ENCODE measurements around the gene REXO1. TPM values are rescaled to one million over a fixed set of nuclear protein-coding genes. Genes with fewer than 3 reads are reported as not detected.
"Not testable (repeated sequence)": the region's sequence is repeated elsewhere in the genome, so short reads cannot be mapped to it uniquely, and the experiment has no call there.

The REXO1 gene
- total RNA-seq: 10 to 100 TPM; 53.1 to 54.2 TPM

GRCh38 chr19:1848399-1849131 lies at the start of gene REXO1:
TSS of gene REXO1 (minus strand) at chr19:1848483. CDS start at chr19:1848358, 125 bp downstream.
- H3K4me3 Mint-ChIP-seq: peak within 1 kb of the TSS; percentile 92
- peak; percentile 95 for DNase-seq
- H3K27me3 Mint-ChIP-seq: no peaks in the 10 kb centered on the region
- peaks cover 46% of the 10 kb centered on the region for H3K4me1 Mint-ChIP-seq
- no peaks in the 10 kb centered on the region for H3K9me3 Mint-ChIP-seq
- H3K36me3 Mint-ChIP-seq: peaks cover 15% of the 10 kb centered on the region
- peak within 1 kb of the TSS; percentile 94 for H3K27ac Mint-ChIP-seq

- Mint-ChIP-seq H3K9me3 (no peaks in the 10 kb centered on the region), H3K36me3 (no peaks in the 10 kb centered on the region), H3K4me3 (peak overlapping the region; percentile 82), H3K27ac (peak overlapping the region; percentile 97), H3K27me3 (no peaks in the 10 kb centered on the region), H3K4me1 (peaks cover 28% of the 10 kb centered on the region)
- no peak for DNase-seq
Measured at GRCh38 chr19:1896508-1896907, 48.2 kb upstream of the REXO1 start.

GRCh38 chr19:1893791-1894190 lies 45.5 kb upstream of the REXO1 start:
- no peak for DNase-seq
- Mint-ChIP-seq H3K36me3 (no peaks in the 10 kb centered on the region), H3K4me1 (peaks cover 28% of the 10 kb centered on the region), H3K27ac (no peak overlapping the region), H3K4me3 (no peak overlapping the region), H3K27me3 (no peaks in the 10 kb centered on the region), H3K9me3 (no peaks in the 10 kb centered on the region)

GRCh38 chr19:1889907-1890306 lies 41.6 kb upstream of the REXO1 start:
- no peak for DNase-seq
- Mint-ChIP-seq H3K27me3 (no peaks in the 10 kb centered on the region), H3K9me3 (no peaks in the 10 kb centered on the region), H3K4me3 (no peak overlapping the region), H3K4me1 (peaks cover 2% of the 10 kb centered on the region), H3K27ac (peak overlapping the region; percentile 1), H3K36me3 (no peaks in the 10 kb centered on the region)

- Mint-ChIP-seq H3K4me3 (no peak overlapping the region), H3K36me3 (peaks cover 13% of the 10 kb centered on the region), H3K27me3 (no peaks in the 10 kb centered on the region), H3K9me3 (no peaks in the 10 kb centered on the region), H3K27ac (no peak overlapping the region), H3K4me1 (peaks cover 7% of the 10 kb centered on the region)
- DNase-seq: no peak
Measured at GRCh38 chr19:1888385-1888784, 40.1 kb upstream of the REXO1 start.

GRCh38 chr19:1886360-1886759 lies 38.1 kb upstream of the REXO1 start:
- not testable (repeated sequence) for H3K4me3 Mint-ChIP-seq, H3K27ac Mint-ChIP-seq, H3K27me3 Mint-ChIP-seq, DNase-seq, H3K9me3 Mint-ChIP-seq
- peaks cover 22% of the 10 kb centered on the region for H3K36me3 Mint-ChIP-seq
- H3K4me1 Mint-ChIP-seq: peaks cover 18% of the 10 kb centered on the region

- H3K27me3 Mint-ChIP-seq, H3K9me3 Mint-ChIP-seq: not testable (repeated sequence)
- H3K4me1 Mint-ChIP-seq: peaks cover 19% of the 10 kb centered on the region
- peaks cover 22% of the 10 kb centered on the region for H3K36me3 Mint-ChIP-seq
- peak; percentile 95 for DNase-seq
- H3K4me3 Mint-ChIP-seq: peak within 1 kb of the TSS; percentile 97
- peak within 1 kb of the TSS; percentile 94 for H3K27ac Mint-ChIP-seq
Measured at GRCh38 chr19:1885398-1886119, 37.3 kb upstream of the REXO1 start, which contains the start of gene ABHD17A. TSS of gene ABHD17A (minus strand) at chr19:1885496. CDS start at chr19:1881566, 3,930 bp downstream.

- Mint-ChIP-seq H3K9me3 (no peaks in the 10 kb centered on the region), H3K27me3 (no peaks in the 10 kb centered on the region), H3K27ac (peak overlapping the region; percentile 94), H3K4me1 (peaks cover 21% of the 10 kb centered on the region), H3K4me3 (peak overlapping the region; percentile 97), H3K36me3 (peaks cover 22% of the 10 kb centered on the region)
- DNase-seq: no peak
Measured at GRCh38 chr19:1884719-1885334, 36.5 kb upstream of the REXO1 start.

- Mint-ChIP-seq H3K27ac (peak overlapping the region; percentile 94), H3K9me3 (no peaks in the 10 kb centered on the region)
Measured at GRCh38 chr19:1884291-1884718, 36.0 kb upstream of the REXO1 start.

GRCh38 chr19:1883784-1884183 lies 35.5 kb upstream of the REXO1 start:
- no peaks in the 10 kb centered on the region for H3K27me3 Mint-ChIP-seq
- H3K36me3 Mint-ChIP-seq: peaks cover 22% of the 10 kb centered on the region
- H3K27ac Mint-ChIP-seq: peak overlapping the region; percentile 94
- no peaks in the 10 kb centered on the region for H3K9me3 Mint-ChIP-seq
- no peak for DNase-seq
- peak overlapping the region; percentile 97 for H3K4me3 Mint-ChIP-seq
- H3K4me1 Mint-ChIP-seq: peaks cover 21% of the 10 kb centered on the region

More at GRCh38 chr19:1884291-1884718, 36.0 kb upstream of the REXO1 start:
- no peak for DNase-seq
- Mint-ChIP-seq H3K4me1 (peaks cover 21% of the 10 kb centered on the region), H3K4me3 (peak overlapping the region; percentile 97), H3K36me3 (peaks cover 22% of the 10 kb centered on the region), H3K27me3 (no peaks in the 10 kb centered on the region)

GRCh38 chr19:1882786-1883692 lies 34.8 kb upstream of the REXO1 start:
- peak overlapping the region; percentile 94 for H3K27ac Mint-ChIP-seq
- DNase-seq: no peak
- H3K36me3 Mint-ChIP-seq: peaks cover 22% of the 10 kb centered on the region
- H3K4me1 Mint-ChIP-seq: peaks cover 21% of the 10 kb centered on the region
- H3K27me3 Mint-ChIP-seq: no peaks in the 10 kb centered on the region
- peak overlapping the region; percentile 97 for H3K4me3 Mint-ChIP-seq
- H3K9me3 Mint-ChIP-seq: no peaks in the 10 kb centered on the region

- Mint-ChIP-seq H3K36me3 (peaks cover 22% of the 10 kb centered on the region), H3K27ac (peak overlapping the region; percentile 94), H3K27me3 (no peaks in the 10 kb centered on the region), H3K4me3 (peak overlapping the region; percentile 97), H3K9me3 (no peaks in the 10 kb centered on the region), H3K4me1 (peaks cover 21% of the 10 kb centered on the region)
- DNase-seq: peak; percentile 80
Measured at GRCh38 chr19:1882089-1882785, 34.0 kb upstream of the REXO1 start.

GRCh38 chr19:1881393-1882088 lies 33.3 kb upstream of the REXO1 start:
- H3K27me3 Mint-ChIP-seq, H3K9me3 Mint-ChIP-seq, DNase-seq: not testable (repeated sequence)
- peaks cover 22% of the 10 kb centered on the region for H3K36me3 Mint-ChIP-seq
- H3K4me1 Mint-ChIP-seq: peaks cover 21% of the 10 kb centered on the region
- peak overlapping the region; percentile 97 for H3K4me3 Mint-ChIP-seq
- peak overlapping the region; percentile 94 for H3K27ac Mint-ChIP-seq
